ENCODE results near the gene CDH7.

The CDH7 gene

GRCh38 chr18:65919663-65920062 lies 168.9 kb downstream of the CDH7 start:
- H3K4me3 Mint-ChIP-seq: no peak overlapping the region
- no peaks in the 10 kb centered on the region for H3K36me3 Mint-ChIP-seq (ENCODE audit: low read depth)
- no peak overlapping the region for H3K27ac Mint-ChIP-seq
- H3K4me1 Mint-ChIP-seq: peaks cover 21% of the 10 kb centered on the region
- no peaks in the 10 kb centered on the region for H3K27me3 Mint-ChIP-seq (ENCODE audit: low read depth, poor library complexity)
- no peak for DNase-seq
- TF ChIP-seq CTCF (IDR thresholded peaks at IDR 0.05): no peak
- no peaks in the 10 kb centered on the region for H3K9me3 Mint-ChIP-seq

DNA sequence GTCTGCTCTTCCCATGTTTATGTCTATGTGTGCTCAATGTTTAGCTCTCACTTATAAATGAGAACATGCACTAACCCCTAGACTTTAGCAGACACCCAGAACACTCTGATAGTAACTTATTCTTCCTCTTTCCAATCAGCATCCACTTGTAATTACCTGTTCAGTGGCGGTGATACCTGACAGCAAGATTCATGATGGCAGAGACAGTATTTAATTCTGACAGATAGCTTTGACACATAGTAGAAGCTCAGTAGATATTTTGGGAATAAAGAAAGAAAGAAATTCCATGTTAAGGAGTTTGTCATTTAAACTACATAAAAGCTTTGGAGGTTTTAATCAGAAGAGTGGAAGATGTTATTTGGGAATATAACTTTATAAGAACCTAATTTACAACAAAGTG lies 171.3 kb downstream of the CDH7 start:
- Mint-ChIP-seq H3K9me3 (no peaks in the 10 kb centered on the region), H3K36me3 (ENCODE audit: low read depth) (no peaks in the 10 kb centered on the region), H3K4me3 (no peak overlapping the region), H3K27ac (no peak overlapping the region), H3K4me1 (peaks cover 25% of the 10 kb centered on the region), H3K27me3 (ENCODE audit: low read depth, poor library complexity) (no peaks in the 10 kb centered on the region)
- no peak for DNase-seq
- TF ChIP-seq CTCF (IDR thresholded peaks at IDR 0.05): no peak

GRCh38 chr18:65924904-65925303 lies 174.1 kb downstream of the CDH7 start:
- DNase-seq: no peak
- Mint-ChIP-seq H3K9me3 (peaks cover under 1% of the 10 kb centered on the region), H3K4me3 (no peak overlapping the region), H3K36me3 (ENCODE audit: low read depth) (peaks cover under 1% of the 10 kb centered on the region), H3K27ac (no peak overlapping the region), H3K4me1 (peaks cover 9% of the 10 kb centered on the region), H3K27me3 (ENCODE audit: low read depth, poor library complexity) (no peaks in the 10 kb centered on the region)
- TF ChIP-seq CTCF (IDR thresholded peaks at IDR 0.05): no peak

DNA sequence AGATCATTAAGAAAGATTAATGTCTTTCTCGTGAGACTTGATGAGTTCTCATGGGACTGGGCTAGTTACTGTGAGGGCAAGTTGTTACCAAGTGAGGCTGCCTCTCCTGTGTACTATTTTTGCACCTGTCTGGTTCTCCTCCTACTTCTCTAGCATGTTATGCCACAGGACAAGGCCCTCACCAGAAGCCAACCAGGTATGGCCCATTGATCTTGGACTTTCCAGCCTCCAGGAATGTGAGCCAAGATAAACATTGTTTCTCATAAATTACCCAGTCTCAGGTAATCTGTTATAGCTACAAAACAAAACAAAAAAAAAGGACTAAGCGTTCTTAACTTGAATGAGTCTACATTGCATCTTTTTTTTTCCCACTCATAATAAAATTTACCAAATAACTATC lies 184.1 kb downstream of the CDH7 start:
- no peak overlapping the region for H3K4me3 Mint-ChIP-seq
- peak overlapping the region; percentile 83 for H3K27ac Mint-ChIP-seq
- H3K36me3 Mint-ChIP-seq (ENCODE audit: low read depth): peaks cover 25% of the 10 kb centered on the region

GRCh38 chr18:65936678-65937077 lies 185.9 kb downstream of the CDH7 start:
- H3K9me3 Mint-ChIP-seq: peaks cover 33% of the 10 kb centered on the region
- no peak overlapping the region for H3K4me3 Mint-ChIP-seq
- H3K27me3 Mint-ChIP-seq (ENCODE audit: low read depth, poor library complexity): no peaks in the 10 kb centered on the region
- no peak for TF ChIP-seq CTCF (IDR thresholded peaks at IDR 0.05)
- no peak for DNase-seq
- H3K36me3 Mint-ChIP-seq (ENCODE audit: low read depth): peaks cover 13% of the 10 kb centered on the region
- H3K4me1 Mint-ChIP-seq: peaks cover 17% of the 10 kb centered on the region
- H3K27ac Mint-ChIP-seq: no peak overlapping the region

More for the DNA sequence above, 184.1 kb downstream of the CDH7 start:
- peaks cover 50% of the 10 kb centered on the region for H3K9me3 Mint-ChIP-seq
- peaks cover 17% of the 10 kb centered on the region for H3K4me1 Mint-ChIP-seq
- no peak for TF ChIP-seq CTCF (IDR thresholded peaks at IDR 0.05)
- DNase-seq: no peak
- no peaks in the 10 kb centered on the region for H3K27me3 Mint-ChIP-seq (ENCODE audit: low read depth, poor library complexity)

DNA sequence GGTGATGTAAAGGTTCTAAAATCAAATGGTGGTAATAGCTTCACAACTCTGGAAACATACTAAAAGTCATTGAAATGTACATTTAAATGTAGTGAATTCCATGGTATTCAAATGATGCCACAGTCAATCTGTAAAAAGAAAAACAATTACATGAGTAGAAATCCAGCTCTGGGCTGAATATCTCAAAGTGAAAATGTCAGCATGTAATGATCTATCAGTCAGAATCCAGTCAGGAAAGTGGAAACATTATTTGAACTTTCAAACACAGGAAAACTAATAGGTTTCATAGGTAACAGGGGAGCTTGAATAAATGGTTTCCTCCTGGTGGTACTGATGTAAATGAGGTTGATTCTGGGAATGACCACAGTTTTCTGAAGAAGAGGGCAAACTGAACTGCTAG lies 186.4 kb downstream of the CDH7 start:
- no peak for DNase-seq
- peaks cover 17% of the 10 kb centered on the region for H3K4me1 Mint-ChIP-seq
- no peak overlapping the region for H3K27ac Mint-ChIP-seq
- H3K27me3 Mint-ChIP-seq (ENCODE audit: low read depth, poor library complexity): no peaks in the 10 kb centered on the region
- TF ChIP-seq CTCF (IDR thresholded peaks at IDR 0.05): no peak
- H3K4me3 Mint-ChIP-seq: no peak overlapping the region
- H3K9me3 Mint-ChIP-seq: peaks cover 28% of the 10 kb centered on the region
- H3K36me3 Mint-ChIP-seq (ENCODE audit: low read depth): peaks cover 9% of the 10 kb centered on the region
